Measurements from ENCODE around the gene AADACL3.
"Not testable (repeated sequence)": the region's sequence is repeated elsewhere in the genome, so short reads cannot be mapped to it uniquely, and the experiment has no call there.

AADACL3 gene

DNA sequence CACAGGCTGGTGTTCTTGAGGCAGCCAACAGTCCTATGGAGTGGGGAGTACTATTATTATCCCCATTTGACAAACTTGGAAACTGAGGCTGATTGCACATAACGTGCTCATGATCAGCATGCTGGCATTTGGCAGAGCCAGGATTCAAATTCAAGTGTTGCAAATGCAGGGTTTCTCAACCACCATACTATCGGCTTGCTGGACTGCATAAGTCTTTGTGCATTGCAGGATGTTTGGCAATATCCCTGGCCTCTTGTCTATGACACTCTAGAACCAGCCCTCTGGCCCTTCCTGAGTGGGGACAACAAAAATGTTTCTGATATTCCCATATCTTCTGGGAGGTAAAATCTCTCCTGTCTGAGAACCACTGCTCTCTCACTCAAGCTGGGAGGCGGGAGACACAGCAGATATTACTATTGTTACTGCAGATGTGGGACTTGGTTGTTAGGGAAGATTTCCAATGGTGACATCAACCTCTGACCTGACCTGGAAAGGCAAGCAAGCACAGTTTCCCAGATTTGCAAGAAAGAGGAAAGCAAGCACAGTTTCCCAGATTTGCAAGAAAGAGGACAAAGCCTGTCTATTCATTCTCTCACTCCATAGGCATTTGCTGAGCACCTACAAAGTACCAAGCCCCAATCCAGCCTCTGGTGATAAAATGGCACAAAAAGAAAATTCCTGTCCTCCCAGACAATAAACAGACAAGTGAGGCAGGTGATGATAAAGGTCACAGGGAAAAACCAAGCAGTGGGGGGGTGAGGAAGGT is 1.0 kb upstream of the AADACL3 start:
- no peak for DNase-seq

DNA sequence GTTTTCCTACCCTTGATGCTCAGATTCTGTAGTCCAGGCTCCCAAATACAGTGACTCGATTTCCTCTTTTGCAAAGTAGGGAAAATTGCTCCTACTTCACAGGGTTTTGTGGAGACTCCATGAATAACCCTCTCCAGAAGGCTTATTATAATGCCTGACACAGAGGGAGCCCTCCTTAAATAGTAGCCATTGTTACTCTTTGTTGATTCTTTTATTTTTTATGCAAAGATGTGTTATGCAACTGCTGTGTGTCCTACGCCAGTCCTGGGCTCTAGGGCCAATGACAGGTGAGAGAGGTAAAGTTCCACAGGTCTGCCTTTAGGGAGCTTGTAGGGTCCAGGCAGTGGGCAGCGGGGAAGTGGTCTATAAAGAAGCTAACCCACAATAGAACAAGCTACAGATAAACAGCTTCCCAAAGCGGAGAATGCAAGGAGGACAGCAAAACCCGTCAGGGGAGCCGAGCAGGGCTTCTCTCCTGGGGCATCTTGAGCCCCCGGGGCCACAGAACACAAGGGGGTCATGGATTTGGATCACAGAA is 1.5 kb downstream of the AADACL3 start:
- no peak for DNase-seq

- no peak for DNase-seq
Observed at GRCh38 chr1:12722626-12723025, 6.7 kb downstream of the AADACL3 start.

GRCh38 chr1:12728391-12728790 is 12.5 kb downstream of the AADACL3 start:
- no peak for DNase-seq

- DNase-seq, result no peak
Observed at GRCh38 chr1:12730156-12730555, 14.2 kb downstream of the AADACL3 start.

GRCh38 chr1:12731084-12731483 is 15.2 kb downstream of the AADACL3 start:
- DNase-seq, result not testable (repeated sequence)

- DNase-seq, result no peak
Observed at GRCh38 chr1:12734651-12735050, 18.7 kb downstream of the AADACL3 start.

- DNase-seq, result no peak
Observed at GRCh38 chr1:12738934-12739333, 23.0 kb downstream of the AADACL3 start.

DNA sequence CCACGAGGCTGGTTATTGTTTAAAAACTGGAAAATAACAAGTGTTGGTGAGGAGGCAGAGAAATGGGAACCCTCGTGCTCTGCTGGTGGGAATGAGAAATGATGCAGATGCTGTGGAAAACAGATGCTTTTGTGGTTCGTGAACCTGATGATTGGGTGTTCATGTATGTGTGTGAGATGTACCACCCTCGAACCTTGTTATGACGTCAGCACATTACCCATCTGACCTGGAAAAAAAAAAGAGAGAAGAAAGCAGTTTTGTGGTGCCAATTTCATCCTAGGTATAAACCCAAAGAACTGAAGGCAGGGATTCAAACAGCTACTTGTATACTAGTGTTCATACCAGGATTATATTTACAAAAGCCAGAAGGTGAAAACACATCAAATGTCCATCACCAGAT is 23.7 kb downstream of the AADACL3 start:
- no peak for DNase-seq

GRCh38 chr1:12741946-12742345 is 26.0 kb downstream of the AADACL3 start:
- DNase-seq, result no peak

DNA sequence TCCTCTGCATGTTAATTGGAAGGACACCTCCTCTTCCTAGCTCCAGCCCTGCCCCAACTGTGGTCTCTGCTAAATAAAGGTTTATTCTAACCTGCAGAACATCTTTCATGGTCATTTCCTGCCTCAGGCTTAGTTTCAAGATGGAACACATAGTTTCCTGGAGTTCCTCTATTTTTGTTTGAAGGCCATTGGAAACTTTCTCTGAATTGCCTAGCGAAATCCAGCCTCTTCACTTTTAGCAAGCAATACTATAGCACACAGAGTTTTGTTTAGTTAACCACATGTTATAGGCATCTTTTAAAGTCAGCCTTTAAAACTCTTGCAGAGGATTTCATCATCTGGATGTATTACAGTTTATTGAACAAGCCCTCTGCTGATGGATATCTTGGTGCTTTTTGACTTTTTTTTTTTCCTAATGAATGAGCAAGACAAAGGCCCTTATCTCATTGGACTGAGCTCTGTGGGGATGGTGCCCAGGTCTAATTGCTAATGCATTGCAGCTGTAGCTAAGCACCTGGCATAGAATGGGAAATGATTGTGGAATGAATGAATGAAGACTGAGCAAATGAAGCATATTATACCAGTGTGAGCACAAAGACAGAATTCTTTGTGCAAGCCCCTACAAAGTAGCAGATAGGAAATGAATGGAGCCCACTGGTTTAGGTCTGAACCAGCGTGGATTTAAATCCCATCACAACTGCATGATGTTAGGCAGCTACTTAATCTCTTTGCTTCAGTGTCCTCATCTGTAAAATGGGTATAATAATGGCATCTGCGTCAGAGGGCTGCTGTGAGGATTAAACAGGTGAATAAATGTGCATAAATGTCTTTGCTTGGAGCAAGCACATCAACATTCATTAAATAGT is 29.4 kb downstream of the AADACL3 start:
- no peak for DNase-seq

DNA sequence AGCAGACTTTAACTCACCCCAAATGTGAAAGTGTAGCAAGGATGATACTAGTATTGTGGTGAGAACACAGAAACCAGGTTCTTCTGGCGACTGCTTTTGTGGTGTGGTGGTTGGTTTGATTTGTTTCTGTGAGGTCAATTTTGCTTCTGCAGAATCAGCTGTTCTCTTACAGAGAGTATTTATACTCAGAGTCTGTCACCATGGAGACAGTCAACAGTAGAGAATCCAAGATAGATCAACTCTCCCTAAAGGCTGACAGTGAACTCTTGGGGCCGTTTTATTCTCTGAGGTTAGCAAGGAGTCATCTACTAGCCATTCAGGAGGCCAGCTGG is 30.0 kb downstream of the AADACL3 start, which contains the start of gene CFAP107:
CFAP107 (plus strand) TSS at position 209 of the 332 bp plus-strand sequence. CDS start 231 bp downstream, outside the sequence.
- no peak for DNase-seq

GRCh38 chr1:12748778-12749355 is 33.0 kb downstream of the AADACL3 start:
- no peak for DNase-seq

- DNase-seq, result no peak
Observed at GRCh38 chr1:12754738-12755137, 38.8 kb downstream of the AADACL3 start.

GRCh38 chr1:12756273-12756672 is 40.4 kb downstream of the AADACL3 start:
- no peak for DNase-seq

DNA sequence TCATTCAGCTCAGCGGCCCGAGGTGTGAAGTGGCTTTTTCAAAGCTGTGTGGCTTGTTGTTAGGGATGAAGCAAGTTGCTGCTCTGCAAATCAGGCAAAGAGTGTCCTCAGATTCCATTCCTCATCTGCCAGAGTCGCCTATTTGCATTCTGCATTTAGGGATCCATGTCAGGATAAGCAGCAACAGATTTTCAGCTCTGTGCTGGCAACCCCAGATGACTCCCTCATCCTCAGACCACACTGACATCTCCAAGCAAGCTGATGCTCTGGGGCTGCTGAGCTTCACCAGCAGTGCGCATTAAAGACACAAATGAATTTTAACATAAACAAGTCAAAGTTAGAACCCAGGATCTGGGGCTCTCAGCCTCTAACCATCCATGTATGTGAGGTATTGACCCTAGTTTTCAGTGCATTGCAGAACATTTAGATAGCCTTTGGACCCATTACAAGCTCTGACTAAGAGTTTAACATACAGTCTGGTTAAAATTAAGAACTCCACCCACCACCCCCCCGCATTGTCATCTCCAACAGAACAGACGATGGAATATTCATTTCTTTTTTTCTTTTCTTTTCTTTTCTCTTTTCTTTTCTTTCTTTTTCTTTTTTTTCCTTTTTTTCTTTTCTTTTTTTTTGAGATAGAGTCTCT is 41.0 kb downstream of the AADACL3 start:
- DNase-seq, result no peak

DNA sequence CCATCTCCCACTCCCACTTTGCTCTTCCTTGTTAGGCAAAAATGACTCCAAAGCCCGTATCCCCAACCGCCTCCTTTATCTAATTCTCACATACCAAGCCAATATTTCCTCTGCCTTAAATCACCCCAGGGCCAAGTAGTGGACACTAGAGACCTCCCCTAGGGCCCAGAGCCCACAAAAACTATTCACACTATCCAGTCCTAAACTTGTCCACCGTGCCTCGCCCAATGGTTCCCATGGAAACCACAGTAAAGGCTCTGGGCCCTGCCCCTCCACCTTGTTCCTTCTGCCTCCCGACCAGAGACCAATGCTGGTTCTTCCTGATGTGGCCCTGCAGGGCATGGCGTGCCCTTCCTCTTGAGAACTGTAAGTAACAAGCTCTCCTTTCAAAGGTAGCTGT is 41.9 kb downstream of the AADACL3 start:
- no peak for DNase-seq

DNA sequence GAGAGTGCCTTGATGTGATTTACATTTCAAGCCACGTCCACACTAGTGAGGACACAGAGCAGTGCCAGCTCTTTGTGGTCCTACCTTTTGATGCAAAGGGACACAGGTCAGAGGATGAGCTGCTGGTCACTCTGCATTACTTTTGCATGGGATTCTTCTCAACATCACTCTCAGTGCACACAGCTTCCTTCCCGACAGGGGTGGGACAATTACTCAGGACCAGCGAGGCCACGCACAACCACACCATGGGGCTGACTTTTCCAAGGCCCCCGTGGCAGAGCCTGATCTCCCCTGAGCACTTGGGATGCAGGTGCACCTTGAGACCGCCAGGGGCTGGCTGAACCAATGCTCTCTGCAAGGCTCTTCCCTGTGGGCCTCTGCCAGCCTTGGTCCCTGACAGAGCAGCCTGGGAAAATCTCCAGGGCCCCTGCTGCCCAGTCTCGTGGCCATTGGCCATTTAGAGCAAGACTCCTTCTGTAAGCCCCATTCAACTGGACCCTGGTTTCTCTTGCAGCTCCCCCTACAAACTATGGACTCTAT is 44.4 kb downstream of the AADACL3 start:
- DNase-seq, result no peak

- no peak for DNase-seq
Observed at GRCh38 chr1:12761781-12762180, 45.9 kb downstream of the AADACL3 start.

DNA sequence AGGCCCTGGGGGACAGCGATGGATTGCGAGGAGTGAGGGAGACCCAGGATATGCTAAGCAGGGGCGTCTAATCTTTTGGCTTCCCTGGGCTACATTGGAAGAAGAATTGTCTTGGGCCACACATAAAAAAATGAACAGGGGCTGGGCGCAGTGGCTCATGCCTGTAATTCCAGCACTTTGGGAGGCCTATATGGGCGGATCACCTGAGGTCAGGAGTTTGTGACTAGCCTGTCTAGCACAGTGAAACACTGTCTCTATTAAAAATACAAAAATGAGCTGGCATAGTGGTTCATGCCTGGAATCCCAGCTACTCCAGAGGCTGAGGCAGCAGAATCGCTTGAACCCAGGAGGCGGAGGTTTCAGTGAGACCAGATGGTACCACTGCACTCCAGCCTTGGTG is 46.9 kb downstream of the AADACL3 start:
- no peak for DNase-seq

- DNase-seq, result no peak
Observed at GRCh38 chr1:12763479-12763878, 47.6 kb downstream of the AADACL3 start.

GRCh38 chr1:12764016-12764415 is 48.1 kb downstream of the AADACL3 start:
- DNase-seq, result no peak
